GM18520 (cell line): Measurements from ENCODE around the gene GPBP1L1.
"Not testable (repeated sequence)": the region's sequence is repeated elsewhere in the genome, so short reads cannot be mapped to it uniquely, and the experiment has no call there.

Experiments
- ATAC-seq: cut with Tn5 transposase; IDR thresholded peaks from one replicate; pipeline ENCODE4 v1.9.1; 2021; ENCODE audit not compliant: unreplicated experiment

Gene GPBP1L1

DNA sequence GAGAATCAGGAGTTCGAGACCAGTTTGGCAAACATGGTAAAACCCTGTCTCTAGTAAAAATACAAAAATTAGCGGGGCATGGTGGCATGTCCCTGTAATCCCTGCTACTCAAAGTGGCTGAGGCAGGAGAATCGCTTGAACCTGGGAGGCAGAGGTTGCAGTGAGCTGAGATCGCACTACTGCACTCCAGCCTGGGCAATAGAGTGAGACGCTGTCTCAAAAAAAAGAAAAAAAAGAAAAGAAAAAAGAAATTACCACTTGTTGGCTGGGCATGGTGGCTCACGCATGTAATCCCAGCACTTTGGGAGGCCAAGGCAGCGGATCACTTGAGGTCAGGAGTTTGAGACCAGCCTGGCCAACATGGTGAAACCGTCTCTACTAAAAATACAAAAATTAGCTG lies 89.6 kb downstream of the GPBP1L1 start:
- ATAC-seq, result not testable (repeated sequence)

DNA sequence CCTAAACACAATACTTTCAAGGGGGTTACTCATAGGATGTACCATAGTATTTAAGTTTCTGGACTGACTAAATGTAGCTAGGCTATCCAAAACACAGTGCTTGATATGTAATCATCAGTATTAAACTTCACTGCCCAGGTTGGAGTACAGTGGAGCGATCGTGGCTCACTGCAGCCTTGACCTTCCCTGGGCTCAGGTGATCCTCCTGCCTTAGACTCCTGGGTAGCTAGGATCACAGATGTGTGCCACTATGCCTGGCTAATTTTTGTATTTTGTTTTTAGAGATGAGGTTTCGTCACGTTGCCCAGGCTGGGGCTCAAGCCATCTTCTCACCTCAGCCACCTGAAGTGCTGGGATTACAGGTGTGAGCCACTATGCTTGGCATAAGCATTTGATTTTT lies 91.9 kb downstream of the GPBP1L1 start:
- ATAC-seq, result no peak

GRCh38 chr1:45589861-45590260 lies 96.5 kb downstream of the GPBP1L1 start:
- no peak for ATAC-seq

DNA sequence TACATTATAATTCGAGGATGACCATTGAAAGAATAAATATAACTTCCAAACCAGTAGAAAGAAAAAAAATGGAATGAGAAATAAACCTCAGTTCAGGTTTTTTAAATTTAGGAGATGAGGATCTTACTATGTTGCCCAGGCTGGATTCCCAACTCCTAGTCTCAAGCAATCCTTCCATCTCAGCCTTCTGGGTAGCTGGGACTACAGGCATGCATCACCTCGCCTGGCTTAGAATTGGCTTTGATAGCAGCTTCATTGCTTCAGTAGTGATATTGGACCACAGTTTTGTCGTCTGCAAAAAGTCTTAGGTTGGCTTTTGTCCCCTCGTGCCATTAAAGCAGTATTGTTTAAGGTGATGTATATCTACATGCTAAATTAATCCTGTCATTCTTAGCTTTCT lies 99.6 kb downstream of the GPBP1L1 start:
- ATAC-seq, result no peak

DNA sequence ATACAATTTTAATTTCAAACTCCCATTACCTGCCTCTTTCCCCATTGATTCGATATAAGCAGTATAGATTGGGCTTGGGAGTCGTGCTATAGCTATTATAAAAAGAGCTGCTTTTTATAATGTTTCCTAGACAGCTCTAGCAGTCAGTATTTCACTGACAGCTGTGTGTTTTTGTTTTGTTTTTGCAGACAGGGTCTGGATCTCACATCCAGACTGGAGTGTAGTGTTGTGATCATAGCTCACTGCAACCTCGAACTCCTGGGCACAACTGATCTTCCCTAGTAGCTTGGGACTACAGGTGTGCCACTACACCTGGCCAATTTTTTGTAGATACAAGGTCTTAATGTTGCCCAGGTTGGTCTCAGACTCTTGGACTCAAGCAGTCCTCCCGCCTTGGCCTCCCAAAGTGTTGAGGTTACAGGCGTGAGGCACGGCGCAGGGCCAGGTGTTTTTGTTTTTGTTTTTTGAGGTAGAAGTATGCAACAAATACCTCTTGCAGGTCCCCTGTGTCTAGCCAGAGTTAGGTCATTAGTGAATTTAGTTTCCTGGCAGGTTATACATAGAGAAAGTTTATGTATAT lies 100.7 kb downstream of the GPBP1L1 start:
- no peak for ATAC-seq

- ATAC-seq, result no peak
Observed at GRCh38 chr1:45585110-45585426, 101.3 kb downstream of the GPBP1L1 start.

- peak; percentile 14 for ATAC-seq
Observed at GRCh38 chr1:45584351-45585109, 101.8 kb downstream of the GPBP1L1 start.

DNA sequence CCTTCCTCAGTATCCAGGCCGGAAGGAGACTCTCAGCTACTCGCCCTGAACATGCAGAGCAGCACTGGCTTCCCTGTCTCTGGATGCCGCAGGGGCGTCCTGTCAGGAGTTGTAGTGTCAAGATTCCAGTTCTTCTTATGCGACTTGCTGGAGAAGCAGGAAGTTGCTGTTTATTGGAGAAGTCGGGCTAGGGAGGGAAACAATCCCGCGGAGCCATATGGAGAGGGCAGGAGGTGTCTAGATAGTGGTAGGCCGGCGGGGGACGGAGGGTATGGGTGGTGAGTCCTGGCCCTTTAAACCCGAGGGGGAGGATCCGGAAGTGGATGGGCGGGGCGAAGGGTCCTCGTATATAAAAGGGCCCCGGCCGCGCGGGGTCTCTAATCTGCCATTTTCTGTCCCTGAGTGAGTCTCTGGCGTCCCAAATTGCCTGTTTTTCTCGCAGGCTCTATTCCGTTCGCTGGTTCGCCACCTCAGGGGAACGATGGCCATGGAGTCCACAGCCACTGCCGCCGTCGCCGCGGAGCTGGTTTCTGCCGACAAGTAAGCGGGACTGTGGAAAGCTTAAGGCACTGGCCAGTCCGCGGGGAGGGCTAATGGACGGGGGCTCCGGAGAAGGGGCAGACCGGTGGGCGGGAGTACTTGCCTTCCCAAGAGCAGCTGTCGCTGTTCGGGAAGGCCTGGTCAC lies 102.5 kb downstream of the GPBP1L1 start, which contains the start of gene NASP:
Gene NASP (plus strand): TSS at position 376 of the 685 bp plus-strand sequence. CDS start 106 bp downstream, at position 482.
- peak; percentile 26 for ATAC-seq

GRCh38 chr1:45583264-45583665 lies 103.1 kb downstream of the GPBP1L1 start:
- peak; percentile 74 for ATAC-seq
